HepG2 (cell line): ENCODE data around the gene ZNF19. TPM values are rescaled to one million over a fixed set of nuclear protein-coding genes. Genes with fewer than 3 reads are reported as not detected.
A peak's percentile ranks its signal among the peaks of the same experiment; 100 is the strongest.

Source experiments
- HNRNPL ChIP-seq: fragments of 200-400 bp; formaldehyde crosslinking; IDR thresholded peaks from 2 replicates; pipeline ENCODE4 v1.6.1; 2017; ENCODE audit warnings: mild to moderate bottlenecking, low read depth, low read length
- KMT2A ChIP-seq: sonication (generic); formaldehyde crosslinking; IDR thresholded peaks from 2 replicates; pipeline ENCODE4 v1.4.0; 2020; ENCODE audit warnings: missing genetic modification reagents
- NFE2L1 ChIP-seq: sonication (generic); formaldehyde crosslinking; IDR thresholded peaks from 2 replicates; pipeline ENCODE4 v1.4.0; 2020; ENCODE audit warnings: missing genetic modification reagents, mild to moderate bottlenecking, borderline replicate concordance
- SOX13 ChIP-seq, 3 experiments: fragments of 450-650 bp in 1 of 3; sonication (generic) in 1 of 3; formaldehyde crosslinking in 1 of 3; IDR thresholded peaks in 2 of 3; conservative IDR thresholded peaks in 1 of 3; 2 replicates each; pipeline versions ENCODE4 v1.5.0 to v1.6.1; 2016 to 2020; ENCODE audit warnings: antibody characterized with exemption in 1 of 3, mild to moderate bottlenecking in 1 of 3, missing compliant biosample characterization in 1 of 3, missing genetic modification reagents in 1 of 3, moderate library complexity in 1 of 3
- SSRP1 ChIP-seq: IDR thresholded peaks from 2 replicates; pipeline ENCODE4 v1.6.1; 2016; ENCODE audit warnings: control low read depth
- ZEB1 ChIP-seq: IDR thresholded peaks from 2 replicates; pipeline ENCODE4 v1.6.1; 2012; ENCODE audit warnings: mild to moderate bottlenecking, low read depth, inconsistent platforms; ENCODE audit not compliant: insufficient replicate concordance
- ZNF234 ChIP-seq: sonication (generic); formaldehyde crosslinking; conservative IDR thresholded peaks from 2 replicates; pipeline ENCODE4 v1.5.1; 2020; ENCODE audit warnings: mild to moderate bottlenecking, missing genetic modification reagents
- ZNF451 ChIP-seq: sonication (generic); formaldehyde crosslinking; IDR thresholded peaks from 2 replicates; pipeline ENCODE4 v1.5.0; 2020; ENCODE audit warnings: mild to moderate bottlenecking, missing genetic modification reagents
- polyA plus RNA-seq, 8 experiments: library from polyadenylated mRNA; depleted of rRNA in 3 of 8; stranded (reverse) in 7 of 8; unstranded in 1 of 8; fragments of >200 nt; fragmentation: Illumina TruSeq in 4 of 8; extraction: Trizol in 4 of 8; gene quantifications; 2 replicates each; pipeline versions ENCODE4 v1.2.1 to v1.2.3, GENCODE V29; 2011 to 2016; ENCODE audit warnings: low read depth in 4 of 8, missing spikeins in 1 of 8, mixed read lengths in 1 of 8; ENCODE audit not compliant: insufficient read depth in 1 of 8
- total RNA-seq, 5 experiments: library from RNA; depleted of rRNA; stranded (reverse); fragments of >200 nt; fragmentation: Illumina TruSeq; extraction: Trizol; gene quantifications; 2 replicates each; pipeline ENCODE4 v1.2.3, GENCODE V29; 2016; ENCODE audit warnings: low read depth in 1 of 5
- TF ChIP-seq, protein P1 (sequence below): IDR thresholded peaks from 2 replicates; pipeline ENCODE4 v1.6.1; 2012; ENCODE audit warnings: low read depth, low read length, improper control_type of control experiment
- TF ChIP-seq, protein P2 (sequence below): sonication (generic); formaldehyde crosslinking; conservative IDR thresholded peaks from 2 replicates; pipeline ENCODE4 v1.4.0; 2020; ENCODE audit warnings: mild to moderate bottlenecking, missing genetic modification reagents, moderate library complexity
- TF ChIP-seq, protein P3 (sequence below): IDR thresholded peaks from 2 replicates; pipeline ENCODE4 v1.6.1; 2012; ENCODE audit warnings: inconsistent platforms
- TF ChIP-seq, protein P4 (sequence below): sonication (generic); formaldehyde crosslinking; IDR thresholded peaks from 2 replicates; pipeline ENCODE4 v1.5.0; 2020; ENCODE audit warnings: mild to moderate bottlenecking, missing genetic modification reagents, borderline replicate concordance

The ZNF19 gene
- total and polyA plus RNA-seq, 2 of the 13 experiments (the other 11 are each of a cell fraction or from before 2014, with no cell fraction given), result 3.2 to 5.8 TPM

DNA sequence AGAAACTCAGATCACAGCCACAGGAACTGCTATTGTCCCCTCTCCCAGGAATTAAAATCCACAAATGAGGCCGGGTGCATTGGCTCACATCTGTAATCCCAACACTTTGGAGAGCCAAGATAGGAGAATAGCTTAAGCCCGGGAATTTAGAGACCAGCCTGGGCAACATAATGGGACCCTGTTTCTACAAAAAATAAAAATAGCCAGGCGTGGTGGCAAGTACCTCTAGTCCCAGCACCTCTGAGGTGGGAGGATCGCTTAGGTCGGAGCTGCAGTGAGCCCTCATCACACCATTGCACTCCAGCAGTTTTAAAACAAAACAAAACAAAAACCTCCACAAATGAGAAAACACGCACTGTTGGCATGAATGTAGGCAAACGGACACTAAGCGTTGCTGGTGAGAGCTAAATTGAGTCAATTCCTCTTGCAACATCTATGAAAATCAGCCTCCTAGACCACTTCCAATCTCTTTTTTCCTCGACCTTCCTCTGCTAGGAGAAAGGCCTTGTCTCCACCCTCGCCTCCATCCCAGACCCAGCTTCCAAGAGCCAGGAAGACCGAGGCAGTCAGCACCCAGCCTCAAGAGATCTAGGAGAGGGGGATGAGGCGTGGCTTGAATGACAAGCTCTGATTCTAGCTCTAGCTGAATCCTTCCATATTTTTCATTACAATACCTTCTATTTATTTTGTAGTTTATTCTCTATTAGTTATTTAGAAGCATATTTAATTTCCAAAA lies 62.1 kb downstream of the ZNF19 start (continued):
- TF ChIP-seq, protein P1, sequence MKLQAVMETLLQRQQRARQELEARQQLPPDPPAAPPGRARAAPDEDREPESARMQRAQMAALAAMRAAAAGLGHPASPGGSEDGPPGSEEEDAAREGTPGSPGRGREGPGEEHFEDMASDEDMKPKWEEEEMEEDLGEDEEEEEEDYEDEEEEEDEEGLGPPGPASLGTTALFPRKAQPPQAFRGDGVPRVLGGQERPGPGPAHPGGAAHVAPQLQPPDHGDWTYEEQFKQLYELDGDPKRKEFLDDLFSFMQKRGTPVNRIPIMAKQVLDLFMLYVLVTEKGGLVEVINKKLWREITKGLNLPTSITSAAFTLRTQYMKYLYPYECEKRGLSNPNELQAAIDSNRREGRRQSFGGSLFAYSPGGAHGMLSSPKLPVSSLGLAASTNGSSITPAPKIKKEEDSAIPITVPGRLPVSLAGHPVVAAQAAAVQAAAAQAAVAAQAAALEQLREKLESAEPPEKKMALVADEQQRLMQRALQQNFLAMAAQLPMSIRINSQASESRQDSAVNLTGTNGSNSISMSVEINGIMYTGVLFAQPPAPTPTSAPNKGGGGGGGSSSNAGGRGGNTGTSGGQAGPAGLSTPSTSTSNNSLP, result peak; percentile 75; the same call in 1 of the 2 replicates
- TF ChIP-seq ZNF451 (CRISPR knock-in tag) (no peak), HNRNPL (0 out of 2 replicates have a peak, but pooled peaks have one; percentile 56), ZEB1 (no peak), NFE2L1 (CRISPR knock-in tag) (0 out of 2 replicates have a peak, but pooled peaks have one; percentile 40), KMT2A (CRISPR knock-in tag) (peak; percentile 6; the same call in 1 of the 2 replicates), SSRP1 (CRISPR knock-in tag) (peak; percentile 99), SOX13 (IDR thresholded peaks at IDR 0.05) (no peak), SOX13 (CRISPR knock-in tag; conservative IDR thresholded peaks at IDR 0.05 in 1 of 2, IDR thresholded peaks at IDR 0.05 in 1 of 2) (peak in 1 of 2 experiments; percentile 82; a peak in 1 of 4 replicates), ZNF234 (0 out of 2 replicates have a peak, but pooled peaks have one; percentile 31)
- TF ChIP-seq, protein P2, sequence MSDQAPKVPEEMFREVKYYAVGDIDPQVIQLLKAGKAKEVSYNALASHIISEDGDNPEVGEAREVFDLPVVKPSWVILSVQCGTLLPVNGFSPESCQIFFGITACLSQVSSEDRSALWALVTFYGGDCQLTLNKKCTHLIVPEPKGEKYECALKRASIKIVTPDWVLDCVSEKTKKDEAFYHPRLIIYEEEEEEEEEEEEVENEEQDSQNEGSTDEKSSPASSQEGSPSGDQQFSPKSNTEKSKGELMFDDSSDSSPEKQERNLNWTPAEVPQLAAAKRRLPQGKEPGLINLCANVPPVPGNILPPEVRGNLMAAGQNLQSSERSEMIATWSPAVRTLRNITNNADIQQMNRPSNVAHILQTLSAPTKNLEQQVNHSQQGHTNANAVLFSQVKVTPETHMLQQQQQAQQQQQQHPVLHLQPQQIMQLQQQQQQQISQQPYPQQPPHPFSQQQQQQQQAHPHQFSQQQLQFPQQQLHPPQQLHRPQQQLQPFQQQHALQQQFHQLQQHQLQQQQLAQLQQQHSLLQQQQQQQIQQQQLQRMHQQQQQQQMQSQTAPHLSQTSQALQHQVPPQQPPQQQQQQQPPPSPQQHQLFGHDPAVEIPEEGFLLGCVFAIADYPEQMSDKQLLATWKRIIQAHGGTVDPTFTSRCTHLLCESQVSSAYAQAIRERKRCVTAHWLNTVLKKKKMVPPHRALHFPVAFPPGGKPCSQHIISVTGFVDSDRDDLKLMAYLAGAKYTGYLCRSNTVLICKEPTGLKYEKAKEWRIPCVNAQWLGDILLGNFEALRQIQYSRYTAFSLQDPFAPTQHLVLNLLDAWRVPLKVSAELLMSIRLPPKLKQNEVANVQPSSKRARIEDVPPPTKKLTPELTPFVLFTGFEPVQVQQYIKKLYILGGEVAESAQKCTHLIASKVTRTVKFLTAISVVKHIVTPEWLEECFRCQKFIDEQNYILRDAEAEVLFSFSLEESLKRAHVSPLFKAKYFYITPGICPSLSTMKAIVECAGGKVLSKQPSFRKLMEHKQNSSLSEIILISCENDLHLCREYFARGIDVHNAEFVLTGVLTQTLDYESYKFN (CRISPR knock-in tag), result no peak
- TF ChIP-seq, protein P3, sequence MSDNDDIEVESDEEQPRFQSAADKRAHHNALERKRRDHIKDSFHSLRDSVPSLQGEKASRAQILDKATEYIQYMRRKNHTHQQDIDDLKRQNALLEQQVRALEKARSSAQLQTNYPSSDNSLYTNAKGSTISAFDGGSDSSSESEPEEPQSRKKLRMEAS, result no peak
- TF ChIP-seq, protein P4, sequence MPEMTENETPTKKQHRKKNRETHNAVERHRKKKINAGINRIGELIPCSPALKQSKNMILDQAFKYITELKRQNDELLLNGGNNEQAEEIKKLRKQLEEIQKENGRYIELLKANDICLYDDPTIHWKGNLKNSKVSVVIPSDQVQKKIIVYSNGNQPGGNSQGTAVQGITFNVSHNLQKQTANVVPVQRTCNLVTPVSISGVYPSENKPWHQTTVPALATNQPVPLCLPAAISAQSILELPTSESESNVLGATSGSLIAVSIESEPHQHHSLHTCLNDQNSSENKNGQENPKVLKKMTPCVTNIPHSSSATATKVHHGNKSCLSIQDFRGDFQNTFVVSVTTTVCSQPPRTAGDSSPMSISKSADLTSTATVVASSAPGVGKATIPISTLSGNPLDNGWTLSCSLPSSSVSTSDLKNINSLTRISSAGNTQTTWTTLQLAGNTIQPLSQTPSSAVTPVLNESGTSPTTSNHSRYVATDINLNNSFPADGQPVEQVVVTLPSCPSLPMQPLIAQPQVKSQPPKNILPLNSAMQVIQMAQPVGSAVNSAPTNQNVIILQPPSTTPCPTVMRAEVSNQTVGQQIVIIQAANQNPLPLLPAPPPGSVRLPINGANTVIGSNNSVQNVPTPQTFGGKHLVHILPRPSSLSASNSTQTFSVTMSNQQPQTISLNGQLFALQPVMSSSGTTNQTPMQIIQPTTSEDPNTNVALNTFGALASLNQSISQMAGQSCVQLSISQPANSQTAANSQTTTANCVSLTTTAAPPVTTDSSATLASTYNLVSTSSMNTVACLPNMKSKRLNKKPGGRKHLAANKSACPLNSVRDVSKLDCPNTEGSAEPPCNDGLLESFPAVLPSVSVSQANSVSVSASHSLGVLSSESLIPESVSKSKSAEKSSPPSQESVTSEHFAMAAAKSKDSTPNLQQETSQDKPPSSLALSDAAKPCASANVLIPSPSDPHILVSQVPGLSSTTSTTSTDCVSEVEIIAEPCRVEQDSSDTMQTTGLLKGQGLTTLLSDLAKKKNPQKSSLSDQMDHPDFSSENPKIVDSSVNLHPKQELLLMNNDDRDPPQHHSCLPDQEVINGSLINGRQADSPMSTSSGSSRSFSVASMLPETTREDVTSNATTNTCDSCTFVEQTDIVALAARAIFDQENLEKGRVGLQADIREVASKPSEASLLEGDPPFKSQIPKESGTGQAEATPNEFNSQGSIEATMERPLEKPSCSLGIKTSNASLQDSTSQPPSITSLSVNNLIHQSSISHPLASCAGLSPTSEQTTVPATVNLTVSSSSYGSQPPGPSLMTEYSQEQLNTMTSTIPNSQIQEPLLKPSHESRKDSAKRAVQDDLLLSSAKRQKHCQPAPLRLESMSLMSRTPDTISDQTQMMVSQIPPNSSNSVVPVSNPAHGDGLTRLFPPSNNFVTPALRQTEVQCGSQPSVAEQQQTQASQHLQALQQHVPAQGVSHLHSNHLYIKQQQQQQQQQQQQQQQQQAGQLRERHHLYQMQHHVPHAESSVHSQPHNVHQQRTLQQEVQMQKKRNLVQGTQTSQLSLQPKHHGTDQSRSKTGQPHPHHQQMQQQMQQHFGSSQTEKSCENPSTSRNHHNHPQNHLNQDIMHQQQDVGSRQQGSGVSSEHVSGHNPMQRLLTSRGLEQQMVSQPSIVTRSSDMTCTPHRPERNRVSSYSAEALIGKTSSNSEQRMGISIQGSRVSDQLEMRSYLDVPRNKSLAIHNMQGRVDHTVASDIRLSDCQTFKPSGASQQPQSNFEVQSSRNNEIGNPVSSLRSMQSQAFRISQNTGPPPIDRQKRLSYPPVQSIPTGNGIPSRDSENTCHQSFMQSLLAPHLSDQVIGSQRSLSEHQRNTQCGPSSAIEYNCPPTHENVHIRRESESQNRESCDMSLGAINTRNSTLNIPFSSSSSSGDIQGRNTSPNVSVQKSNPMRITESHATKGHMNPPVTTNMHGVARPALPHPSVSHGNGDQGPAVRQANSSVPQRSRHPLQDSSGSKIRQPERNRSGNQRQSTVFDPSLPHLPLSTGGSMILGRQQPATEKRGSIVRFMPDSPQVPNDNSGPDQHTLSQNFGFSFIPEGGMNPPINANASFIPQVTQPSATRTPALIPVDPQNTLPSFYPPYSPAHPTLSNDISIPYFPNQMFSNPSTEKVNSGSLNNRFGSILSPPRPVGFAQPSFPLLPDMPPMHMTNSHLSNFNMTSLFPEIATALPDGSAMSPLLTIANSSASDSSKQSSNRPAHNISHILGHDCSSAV (CRISPR knock-in tag), result 0 out of 2 replicates have a peak, but pooled peaks have one; percentile 9
